Parathyroid adenoma (tissue), 2 donors: ENCODE results near the gene HNRNPA1.

Experiments used
- H2AFZ ChIP-seq: fragments of 300-600 bp; sonication (generic); one replicate; pipeline ENCODE4 v1.7.0; 2017; ENCODE audit warnings: antibody characterized with exemption, mild to moderate bottlenecking
- H3K27ac ChIP-seq: fragments of 300-600 bp; sonication (generic); one replicate; pipeline ENCODE4 v1.7.0; 2017
- H3K27me3 ChIP-seq: fragments of 300-600 bp; sonication (generic); one replicate; pipeline ENCODE4 v1.7.0; 2017; ENCODE audit warnings: low read length; ENCODE audit not compliant: control insufficient read depth, insufficient read depth
- H3K36me3 ChIP-seq: fragments of 300-600 bp; sonication (generic); one replicate; pipeline ENCODE4 v1.7.0; 2017; ENCODE audit warnings: low read length; ENCODE audit not compliant: control insufficient read depth, insufficient read depth
- H3K4me1 ChIP-seq: fragments of 300-600 bp; sonication (generic); one replicate; pipeline ENCODE4 v1.7.0; 2017; ENCODE audit warnings: control low read depth
- H3K4me2 ChIP-seq: fragments of 300-600 bp; sonication (generic); one replicate; pipeline ENCODE4 v1.7.0; 2017; ENCODE audit warnings: low read length
- H3K4me3 ChIP-seq: fragments of 300-600 bp; sonication (generic); one replicate; pipeline ENCODE4 v1.7.0; 2017; ENCODE audit warnings: low read depth, low read length
- H3K79me2 ChIP-seq: fragments of 300-600 bp; sonication (generic); one replicate; pipeline ENCODE4 v1.7.0; 2017; ENCODE audit warnings: control low read depth
- H3K9ac ChIP-seq: fragments of 300-600 bp; sonication (generic); one replicate; pipeline ENCODE4 v1.7.0; 2017; ENCODE audit warnings: mild to moderate bottlenecking
- H3K9me3 ChIP-seq: fragments of 300-600 bp; sonication (generic); one replicate; pipeline ENCODE4 v1.7.0; 2017; ENCODE audit warnings: low read length; ENCODE audit not compliant: control insufficient read depth
- TF ChIP-seq, protein P1 (sequence below): fragments of 300-600 bp; sonication (generic); IDR thresholded peaks from one replicate; pipeline ENCODE4 v1.7.0; 2017; ENCODE audit warnings: antibody characterized with exemption, mild to moderate bottlenecking
- donor health status: primary hyperparathyroidism.

The HNRNPA1 gene

GRCh38 chr12:54294953-54295566 is 14.5 kb downstream of the HNRNPA1 start:
- TF ChIP-seq, protein P1, sequence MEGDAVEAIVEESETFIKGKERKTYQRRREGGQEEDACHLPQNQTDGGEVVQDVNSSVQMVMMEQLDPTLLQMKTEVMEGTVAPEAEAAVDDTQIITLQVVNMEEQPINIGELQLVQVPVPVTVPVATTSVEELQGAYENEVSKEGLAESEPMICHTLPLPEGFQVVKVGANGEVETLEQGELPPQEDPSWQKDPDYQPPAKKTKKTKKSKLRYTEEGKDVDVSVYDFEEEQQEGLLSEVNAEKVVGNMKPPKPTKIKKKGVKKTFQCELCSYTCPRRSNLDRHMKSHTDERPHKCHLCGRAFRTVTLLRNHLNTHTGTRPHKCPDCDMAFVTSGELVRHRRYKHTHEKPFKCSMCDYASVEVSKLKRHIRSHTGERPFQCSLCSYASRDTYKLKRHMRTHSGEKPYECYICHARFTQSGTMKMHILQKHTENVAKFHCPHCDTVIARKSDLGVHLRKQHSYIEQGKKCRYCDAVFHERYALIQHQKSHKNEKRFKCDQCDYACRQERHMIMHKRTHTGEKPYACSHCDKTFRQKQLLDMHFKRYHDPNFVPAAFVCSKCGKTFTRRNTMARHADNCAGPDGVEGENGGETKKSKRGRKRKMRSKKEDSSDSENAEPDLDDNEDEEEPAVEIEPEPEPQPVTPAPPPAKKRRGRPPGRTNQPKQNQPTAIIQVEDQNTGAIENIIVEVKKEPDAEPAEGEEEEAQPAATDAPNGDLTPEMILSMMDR: no peak
- Histone ChIP-seq H3K27me3 (no peaks in the 10 kb centered on the region), H2AFZ (no peak overlapping the region), H3K9ac (no peak overlapping the region), H3K79me2 (no peaks in the 10 kb centered on the region), H3K4me3 (no peak overlapping the region), H3K27ac (no peak overlapping the region), H3K36me3 (no peaks in the 10 kb centered on the region), H3K4me1 (peaks cover 15% of the 10 kb centered on the region), H3K9me3 (no peaks in the 10 kb centered on the region), H3K4me2 (no peak overlapping the region)

DNA sequence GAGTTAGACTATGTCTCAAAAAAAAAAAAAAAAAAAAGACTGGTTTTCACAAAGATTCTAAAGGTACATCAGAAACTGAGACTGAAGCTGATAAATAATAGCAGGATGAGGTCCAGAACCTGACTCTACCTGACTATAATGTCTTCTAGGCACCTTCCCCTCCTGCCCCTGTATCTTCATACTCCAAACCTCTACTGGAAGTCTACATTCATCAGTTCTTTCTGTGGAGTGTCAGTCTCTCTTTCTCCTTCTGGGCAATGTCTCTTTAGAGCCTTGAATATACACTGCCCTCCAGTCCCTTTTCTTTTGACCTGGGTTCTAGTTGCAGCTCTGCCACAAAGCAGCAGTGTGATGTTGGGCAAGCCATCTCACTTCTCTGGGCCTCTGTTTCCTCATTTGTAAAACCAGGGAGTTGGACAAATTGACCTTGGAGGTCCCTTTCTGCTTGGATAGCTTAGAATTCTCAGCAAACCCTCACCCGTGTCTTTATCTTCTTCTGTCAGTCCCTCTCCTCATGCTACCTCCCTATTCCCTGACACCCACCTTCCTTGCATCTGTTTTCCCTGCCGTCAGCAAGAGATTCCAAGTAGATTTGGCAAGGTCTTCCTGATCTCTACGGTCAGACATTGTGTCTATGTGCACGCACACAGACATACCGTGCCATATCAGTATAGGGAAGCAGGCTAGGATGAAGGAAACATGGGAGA is 16.0 kb downstream of the HNRNPA1 start:
- TF ChIP-seq, protein P1: no peak
- Histone ChIP-seq H3K27me3 (no peaks in the 10 kb centered on the region), H3K9ac (no peak overlapping the region), H3K9me3 (no peaks in the 10 kb centered on the region), H3K4me3 (peak overlapping the region; percentile 2), H3K4me1 (peaks cover 27% of the 10 kb centered on the region), H2AFZ (peak overlapping the region; percentile 77), H3K27ac (peak overlapping the region; percentile 47), H3K79me2 (no peaks in the 10 kb centered on the region), H3K36me3 (no peaks in the 10 kb centered on the region), H3K4me2 (peak overlapping the region; percentile 47)

DNA sequence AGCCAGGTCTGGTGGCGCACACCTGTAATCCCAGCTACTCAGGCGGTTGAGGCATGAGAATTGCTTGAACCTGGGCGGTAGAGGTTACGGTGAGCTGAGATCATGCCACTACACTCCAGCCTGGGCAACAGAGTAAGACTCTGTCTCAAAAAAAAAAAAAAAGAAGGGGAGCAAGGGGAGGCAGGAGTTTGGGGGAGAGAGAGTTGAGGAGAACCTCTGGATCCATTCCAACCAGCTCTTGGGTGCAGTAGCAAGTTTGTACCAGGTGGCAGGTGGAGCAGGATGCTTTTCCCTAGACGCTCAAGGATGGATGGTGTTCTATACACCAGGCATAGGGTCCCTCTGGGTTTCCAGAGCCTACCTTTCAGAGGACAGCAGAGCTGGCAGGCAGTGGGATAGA is 18.4 kb downstream of the HNRNPA1 start:
- no peaks in the 10 kb centered on the region for H3K79me2 ChIP-seq

DNA sequence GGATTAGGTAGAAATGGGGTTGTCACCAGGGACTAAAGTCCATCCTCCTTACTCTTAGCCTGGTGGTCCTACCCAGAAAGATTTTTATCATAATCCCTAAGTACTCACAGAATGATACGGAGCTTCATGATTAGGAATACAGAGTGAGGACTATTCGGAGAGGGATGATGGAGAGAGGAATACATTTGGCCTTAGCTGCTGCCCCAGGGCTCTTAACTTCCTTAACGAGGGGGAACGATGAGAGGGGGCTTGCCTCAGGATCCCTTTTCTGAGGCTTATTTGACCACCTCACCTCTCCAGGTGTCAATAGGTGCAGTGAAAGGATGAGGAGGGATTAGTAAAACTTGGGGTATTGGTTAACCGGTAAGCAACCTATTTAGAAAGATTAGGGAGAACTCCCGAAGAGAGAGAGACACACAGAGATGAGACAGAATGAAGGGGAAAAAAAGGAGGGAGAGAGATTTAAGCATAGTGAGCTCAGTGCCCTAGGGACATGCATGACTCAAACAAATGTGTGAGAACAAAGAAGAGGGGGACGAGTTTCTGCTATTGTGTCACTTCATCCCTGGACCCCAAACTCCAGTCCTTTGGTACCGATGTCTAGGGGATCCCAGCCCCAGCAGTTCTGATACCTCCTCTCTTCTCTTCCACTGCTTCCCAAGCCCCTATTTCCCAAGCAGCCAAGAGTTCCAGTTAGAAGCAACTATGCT is 19.1 kb downstream of the HNRNPA1 start:
- Histone ChIP-seq H3K4me3 (peak overlapping the region; percentile 50), H3K27ac (no peak overlapping the region), H3K9me3 (no peaks in the 10 kb centered on the region), H3K4me2 (peak overlapping the region; percentile 79), H3K9ac (no peak overlapping the region), H2AFZ (peak overlapping the region; percentile 94), H3K36me3 (no peaks in the 10 kb centered on the region), H3K4me1 (peaks cover 24% of the 10 kb centered on the region), H3K27me3 (no peaks in the 10 kb centered on the region), H3K79me2 (no peaks in the 10 kb centered on the region)
- TF ChIP-seq, protein P1: no peak

More for the DNA sequence above, 18.4 kb downstream of the HNRNPA1 start:
- no peaks in the 10 kb centered on the region for H3K36me3 ChIP-seq
- H3K4me2 ChIP-seq: no peak overlapping the region
- peaks cover 29% of the 10 kb centered on the region for H3K4me1 ChIP-seq
- H3K9ac ChIP-seq: no peak overlapping the region
- no peaks in the 10 kb centered on the region for H3K27me3 ChIP-seq
- H3K4me3 ChIP-seq: no peak overlapping the region
- no peak overlapping the region for H2AFZ ChIP-seq
- H3K9me3 ChIP-seq: no peaks in the 10 kb centered on the region
- H3K27ac ChIP-seq: no peak overlapping the region
- TF ChIP-seq, protein P1: no peak
